ENCODE data around the gene NIM1K. TPM values are rescaled to one million over a fixed set of nuclear protein-coding genes. Genes with fewer than 3 reads are reported as not detected.

NIM1K gene
- total and polyA plus RNA-seq, 10 of the 15 experiments (the other 5 are each of a cell fraction or from before 2014, with no cell fraction given), result 0.27 to 1.7 (median 0.66) TPM

GRCh38 chr5:43145071-43145470 lies 47.0 kb upstream of the NIM1K start:
- Histone ChIP-seq H3K9ac (ENCODE audit: control insufficient read depth, insufficient read depth, low read length) (no peak overlapping the region), H3K79me2 (ENCODE audit: control insufficient read depth, insufficient read depth, low read length) (no peaks in the 10 kb centered on the region; the same call in none of the 2 replicates), H3K4me3 (no peak overlapping the region), H3K4me2 (ENCODE audit: control insufficient read depth, insufficient read depth) (no peak overlapping the region), H3K36me3 (ENCODE audit: control insufficient read depth in 2 of 2, insufficient read depth in 2 of 2, low read length in 1 of 2) (peaks cover 2 to 23% of the 10 kb centered on the region in 2 experiments), H3K27me3 (replicated peaks in 1 of 2; ENCODE audit: control insufficient read depth in 2 of 2, insufficient read depth in 2 of 2, low read length in 1 of 2) (no peaks in the 10 kb centered on the region), H3K27ac (ENCODE audit: control insufficient read depth, insufficient read depth) (no peak overlapping the region), H2AFZ (ENCODE audit: control insufficient read depth, low read depth, low read length) (no peak overlapping the region), H3K4me1 (ENCODE audit: control insufficient read depth, insufficient read depth, low read length) (no peaks in the 10 kb centered on the region), H3K9me3 (replicated peaks; ENCODE audit: control insufficient read depth, insufficient read depth, low read length) (no peaks in the 10 kb centered on the region), H4K20me1 (ENCODE audit: control insufficient read depth, insufficient read depth) (no peaks in the 10 kb centered on the region)
- BruUV-seq (replicated peaks), result no TSS peak
- ChIA-PET POLR2A (no interaction called here), CTCF (no interaction called here), SMC1A (ENCODE audit: uncharacterized antibody, unreplicated experiment) (no interaction called here), RAD21 (ENCODE audit: unreplicated experiment) (no interaction called here)
- ATAC-seq, result no peak
- 83% methylated on average over 3 of the region's 3 CpGs for WGBS (ENCODE audit: insufficient coverage, insufficient replicate concordance, low lambda C conversion rate, missing lambda C conversion rate)
- DNase-seq (ENCODE audit: low read depth, low spot score), result no peak
- in situ Hi-C loops (cut with MboI) (no loop called here), intact Hi-C loops (cut with micrococcal nuclease; ENCODE audit: unreplicated experiment) (no loop called here)
- no peak for FAIRE-seq
- TF ChIP-seq HDAC2 (IDR thresholded peaks at IDR 0.05), result no peak
- no peak for TF ChIP-seq BACH1 (IDR thresholded peaks at IDR 0.05; ENCODE audit: borderline replicate concordance)
- TF ChIP-seq SIX5 (IDR thresholded peaks at IDR 0.05; ENCODE audit: low read depth, low read length, severe bottlenecking), result no peak
- TF ChIP-seq ZNF384 (IDR thresholded peaks at IDR 0.05; ENCODE audit: borderline replicate concordance, low read depth, low read length), result no peak
- TF ChIP-seq, protein P1, sequence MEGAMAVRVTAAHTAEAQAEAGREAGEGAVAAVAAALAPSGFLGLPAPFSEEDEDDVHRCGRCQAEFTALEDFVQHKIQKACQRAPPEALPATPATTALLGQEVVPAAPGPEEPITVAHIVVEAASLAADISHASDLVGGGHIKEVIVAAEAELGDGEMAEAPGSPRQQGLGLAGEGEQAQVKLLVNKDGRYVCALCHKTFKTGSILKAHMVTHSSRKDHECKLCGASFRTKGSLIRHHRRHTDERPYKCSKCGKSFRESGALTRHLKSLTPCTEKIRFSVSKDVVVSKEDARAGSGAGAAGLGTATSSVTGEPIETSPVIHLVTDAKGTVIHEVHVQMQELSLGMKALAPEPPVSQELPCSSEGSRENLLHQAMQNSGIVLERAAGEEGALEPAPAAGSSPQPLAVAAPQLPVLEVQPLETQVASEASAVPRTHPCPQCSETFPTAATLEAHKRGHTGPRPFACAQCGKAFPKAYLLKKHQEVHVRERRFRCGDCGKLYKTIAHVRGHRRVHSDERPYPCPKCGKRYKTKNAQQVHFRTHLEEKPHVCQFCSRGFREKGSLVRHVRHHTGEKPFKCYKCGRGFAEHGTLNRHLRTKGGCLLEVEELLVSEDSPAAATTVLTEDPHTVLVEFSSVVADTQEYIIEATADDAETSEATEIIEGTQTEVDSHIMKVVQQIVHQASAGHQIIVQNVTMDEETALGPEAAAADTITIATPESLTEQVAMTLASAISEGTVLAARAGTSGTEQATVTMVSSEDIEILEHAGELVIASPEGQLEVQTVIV (IDR thresholded peaks at IDR 0.05; ENCODE audit: borderline replicate concordance, partially characterized antibody), result no peak
- no peak for TF ChIP-seq ZNF622 (IDR thresholded peaks at IDR 0.05)
- no peak for TF ChIP-seq CUX1 (IDR thresholded peaks at IDR 0.05; ENCODE audit: insufficient replicate concordance, low read depth, low read length)
- TF ChIP-seq MYB (IDR thresholded peaks at IDR 0.05; ENCODE audit: borderline replicate concordance, low read depth, low read length), result no peak
- TF ChIP-seq SKIL (IDR thresholded peaks at IDR 0.05; ENCODE audit: low read depth, poor library complexity, severe bottlenecking), result no peak
- no peak for TF ChIP-seq ZBTB11 (CRISPR knock-in tag; IDR thresholded peaks at IDR 0.05)
- no peak for TF ChIP-seq SMARCA5 (IDR thresholded peaks at IDR 0.05)
